ENCODE results near the gene BMERB1.

BMERB1 gene

DNA sequence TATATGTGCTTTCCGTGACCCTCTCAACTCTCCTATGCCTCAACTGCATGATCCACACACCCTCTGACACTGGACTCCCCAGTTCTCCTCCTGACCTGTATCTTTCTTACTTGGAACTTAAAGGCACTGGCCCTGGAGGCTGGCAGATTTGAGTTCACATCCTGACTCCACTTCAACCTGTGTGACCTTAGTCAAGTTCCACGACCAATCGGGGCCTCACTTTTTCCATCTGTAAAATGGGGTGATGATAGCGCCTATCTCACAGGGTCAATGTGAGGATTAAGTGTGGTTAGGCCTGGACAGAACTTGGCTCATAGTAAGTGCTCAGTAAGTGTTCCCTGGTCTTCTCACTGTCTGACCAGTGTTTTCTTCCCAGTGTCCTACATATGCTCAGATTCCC lies 183.5 kb downstream of the BMERB1 start:
- no peak for DNase-seq

DNA sequence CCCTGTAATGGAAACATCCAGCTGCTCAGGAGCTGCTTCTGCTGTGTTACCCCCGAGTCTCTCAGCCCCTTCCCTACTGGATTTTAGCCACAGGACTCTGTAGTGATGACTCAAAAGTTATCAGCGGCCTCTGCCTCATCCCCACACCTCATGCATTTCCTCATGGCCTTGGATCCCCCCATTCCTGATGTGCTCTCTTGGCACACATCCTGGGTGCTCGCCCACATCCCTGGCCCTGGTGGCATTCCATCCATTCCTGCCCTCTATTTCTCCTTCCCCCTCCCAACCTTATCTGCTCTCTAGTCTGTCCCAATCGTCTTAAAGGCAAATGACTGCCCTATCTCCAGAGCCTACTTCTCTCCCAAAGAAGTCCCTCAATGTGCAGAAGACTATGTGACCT lies 184.0 kb downstream of the BMERB1 start:
- no peak for DNase-seq

DNA sequence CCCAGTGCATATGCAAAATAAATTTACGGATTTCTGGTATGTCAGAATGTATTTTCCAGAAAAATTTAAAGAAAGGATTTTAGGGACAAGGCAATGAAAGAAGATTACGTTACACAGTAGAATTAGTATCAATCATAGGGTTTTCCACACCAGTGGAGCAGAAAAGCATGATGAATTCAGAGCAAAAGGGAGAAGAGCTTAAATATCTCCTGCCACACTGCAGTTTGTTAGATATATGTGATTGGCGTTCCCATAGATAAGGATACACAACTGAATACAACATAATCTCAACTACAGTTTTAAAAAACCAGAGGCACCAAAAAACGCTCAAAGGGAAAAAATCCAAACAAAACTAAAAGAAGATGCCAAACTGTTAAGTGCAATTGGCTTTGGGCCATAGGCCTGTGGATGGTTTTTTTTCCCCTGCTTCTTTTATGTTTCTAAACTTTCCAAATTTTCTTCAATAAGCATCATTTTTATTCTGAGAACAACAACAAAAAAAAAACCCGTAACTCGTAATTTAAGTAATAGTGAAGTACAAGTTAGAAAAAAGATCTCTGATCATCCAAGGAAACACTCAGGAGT lies 186.3 kb downstream of the BMERB1 start:
- DNase-seq = no peak

DNA sequence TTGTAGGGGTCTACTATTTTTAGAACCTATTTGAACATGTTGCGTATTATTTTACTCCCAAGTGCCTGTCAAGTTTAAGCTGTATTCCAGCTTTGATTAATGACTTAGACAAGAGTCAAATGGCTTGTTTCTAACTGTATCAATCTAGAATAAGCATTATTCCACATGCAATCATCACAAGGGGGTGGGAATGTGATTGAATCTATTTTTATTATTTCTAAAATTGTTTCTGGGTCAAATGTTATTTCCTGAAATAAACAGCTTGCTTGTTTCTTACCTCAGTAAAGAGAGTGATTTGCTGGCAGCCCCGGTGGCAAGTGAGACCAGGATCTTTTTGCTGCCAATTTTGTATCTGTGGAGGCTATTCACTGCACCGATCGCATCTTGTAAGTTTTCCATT lies 187.1 kb downstream of the BMERB1 start:
- no peak for DNase-seq

DNA sequence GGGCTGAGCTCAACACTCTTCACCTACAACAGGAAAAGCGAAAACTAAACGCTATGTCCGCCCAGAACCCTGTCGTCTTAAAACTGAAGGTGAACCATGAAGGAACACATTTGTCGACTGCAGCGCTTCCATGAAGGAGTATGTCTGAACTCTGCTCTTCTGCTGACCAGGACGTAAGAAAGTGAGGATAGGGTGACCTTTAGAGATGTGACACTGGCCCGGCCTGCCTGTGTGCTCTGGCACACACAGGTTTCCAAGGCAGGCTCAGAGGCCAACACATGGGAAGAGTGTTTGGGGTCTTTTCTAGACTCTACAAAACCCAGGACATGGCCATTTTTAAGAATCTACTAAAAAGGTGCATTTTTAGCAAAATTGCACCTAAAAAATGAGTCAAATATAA lies 187.5 kb downstream of the BMERB1 start:
- DNase-seq = no peak

DNA sequence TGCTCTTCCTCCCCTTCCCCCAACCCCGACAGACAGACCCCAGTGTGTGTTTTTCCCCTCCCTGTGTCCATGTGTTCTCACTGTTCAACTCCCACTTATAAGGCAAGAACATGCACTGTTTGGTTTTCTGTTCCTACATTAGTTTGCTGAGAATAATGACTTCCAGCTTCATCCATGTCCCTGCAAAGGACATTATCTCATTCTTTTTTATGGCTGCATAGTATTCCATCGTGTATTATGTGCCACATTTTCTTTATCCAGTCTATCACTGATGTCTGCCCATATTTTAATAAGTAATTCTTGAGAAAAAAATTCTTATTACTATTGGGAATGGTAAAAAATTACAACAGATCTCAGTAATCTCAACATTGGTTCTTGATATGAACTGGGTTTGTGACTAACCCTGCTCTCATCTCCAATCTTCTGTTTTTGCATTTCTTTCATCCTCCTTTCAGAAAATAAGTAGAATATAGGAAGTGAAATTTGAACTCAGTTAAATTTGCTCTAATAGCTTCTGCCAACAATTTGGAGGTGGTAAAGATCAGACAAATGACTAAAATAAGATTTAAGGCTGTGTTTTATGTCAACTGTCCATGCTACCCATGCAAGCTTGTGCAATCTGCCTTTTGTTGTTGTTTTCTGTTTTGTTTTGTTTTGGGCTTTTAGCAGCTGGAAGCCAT lies 197.5 kb downstream of the BMERB1 start:
- DNase-seq = no peak

DNA sequence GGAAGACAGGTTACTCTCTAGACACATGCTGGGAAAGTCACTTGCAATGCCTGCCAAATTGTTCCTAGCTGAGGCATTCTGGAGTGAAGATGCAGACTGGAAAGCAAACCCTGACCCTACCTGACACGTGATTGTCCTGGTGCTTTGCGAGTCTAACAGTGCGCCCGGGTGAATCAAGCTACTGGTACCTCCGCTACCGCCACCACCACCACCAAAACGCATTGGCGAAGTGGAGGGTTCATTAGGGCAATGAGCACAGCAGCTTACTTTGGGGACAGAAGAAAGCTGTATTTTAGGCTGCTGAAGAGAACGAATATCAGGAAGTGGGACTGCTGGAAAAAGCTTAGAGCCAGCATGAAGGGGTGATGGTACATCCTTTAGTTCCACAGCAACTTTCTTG lies 201.5 kb downstream of the BMERB1 start:
- DNase-seq = no peak

DNA sequence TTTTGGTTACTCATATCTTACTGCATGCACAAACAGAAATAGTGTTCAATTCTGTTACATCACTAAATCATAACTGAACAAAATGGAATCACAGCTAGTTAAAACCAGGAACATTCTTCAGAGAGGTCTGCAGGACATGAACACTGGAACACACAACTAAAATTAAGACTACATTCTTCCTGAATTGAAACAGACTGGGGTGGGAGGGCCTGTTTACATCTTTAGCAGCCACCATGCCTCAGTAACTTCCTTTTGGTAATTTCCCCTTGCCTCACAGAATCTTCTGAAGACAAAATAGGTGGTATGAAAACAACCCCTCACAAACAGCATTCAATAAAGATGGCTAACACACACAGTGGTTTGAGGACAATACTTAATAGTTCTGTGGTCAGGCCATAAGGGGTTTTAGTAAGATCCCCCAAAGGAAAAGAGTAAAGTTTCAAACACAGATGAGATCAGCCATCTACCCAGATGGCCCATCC lies 202.0 kb downstream of the BMERB1 start:
- no peak for DNase-seq
